HG03175 (cell line): ENCODE results near the gene GLI3.

Source experiments
- ATAC-seq: cut with Tn5 transposase; IDR thresholded peaks from one replicate; pipeline ENCODE4 v1.9.1; 2021; ENCODE audit warnings: mild to moderate bottlenecking, moderate library complexity; ENCODE audit not compliant: unreplicated experiment

The GLI3 gene

DNA sequence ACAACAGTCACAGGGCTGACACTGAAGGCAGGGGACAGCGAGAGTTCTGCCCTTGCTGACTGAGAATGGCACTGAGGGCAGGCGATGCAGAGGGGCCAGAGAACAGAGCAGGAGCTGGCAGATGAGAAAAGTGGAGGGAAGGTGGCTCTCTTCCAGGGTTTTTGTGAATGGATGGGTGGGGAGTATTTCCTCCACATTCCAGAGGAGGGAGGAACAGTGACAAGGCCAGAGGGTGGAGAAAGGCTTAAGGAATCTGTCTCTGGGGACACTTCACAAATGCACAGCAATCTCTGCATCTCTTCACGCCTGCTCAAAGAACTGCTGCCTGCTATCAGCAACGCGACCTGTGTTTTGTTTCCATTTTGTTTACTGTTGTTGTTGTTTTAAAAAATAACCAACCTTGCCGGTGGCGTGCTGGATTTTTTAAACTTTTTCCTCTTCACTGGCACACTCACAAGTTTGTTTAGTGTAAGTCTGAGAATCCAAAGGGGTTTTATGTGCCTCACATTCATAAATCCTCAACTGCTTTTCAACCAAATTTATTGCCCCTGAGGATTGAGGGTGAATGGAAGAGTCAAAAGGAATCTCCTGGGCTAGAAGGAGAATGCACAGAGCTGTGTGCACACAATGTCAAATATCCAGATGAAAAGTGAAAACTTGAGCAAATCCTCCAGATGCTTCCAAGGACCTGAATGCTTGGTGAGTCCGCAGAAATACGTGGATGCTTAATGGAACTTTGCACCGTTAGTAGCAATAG is 129.3 kb downstream of the GLI3 start:
- ATAC-seq, result no peak

DNA sequence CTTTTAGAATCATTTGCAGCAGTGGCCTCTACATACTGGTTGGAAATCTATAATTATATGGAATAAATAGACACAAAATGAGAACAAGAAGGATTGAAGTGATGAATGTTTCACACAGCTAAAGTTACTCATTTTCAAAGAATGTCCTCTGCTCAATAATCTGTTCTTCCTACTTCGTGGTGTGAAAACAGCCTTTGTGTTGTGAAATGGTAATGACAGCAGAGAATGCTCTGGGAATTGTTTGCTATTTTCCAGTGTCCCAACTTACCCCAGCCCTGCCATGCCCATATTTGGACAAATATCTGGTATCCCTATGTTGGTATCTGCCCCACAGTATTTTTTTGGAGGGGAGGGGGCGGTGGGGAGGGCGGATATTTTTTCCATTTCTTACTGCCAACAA is 130.4 kb downstream of the GLI3 start:
- no peak for ATAC-seq

DNA sequence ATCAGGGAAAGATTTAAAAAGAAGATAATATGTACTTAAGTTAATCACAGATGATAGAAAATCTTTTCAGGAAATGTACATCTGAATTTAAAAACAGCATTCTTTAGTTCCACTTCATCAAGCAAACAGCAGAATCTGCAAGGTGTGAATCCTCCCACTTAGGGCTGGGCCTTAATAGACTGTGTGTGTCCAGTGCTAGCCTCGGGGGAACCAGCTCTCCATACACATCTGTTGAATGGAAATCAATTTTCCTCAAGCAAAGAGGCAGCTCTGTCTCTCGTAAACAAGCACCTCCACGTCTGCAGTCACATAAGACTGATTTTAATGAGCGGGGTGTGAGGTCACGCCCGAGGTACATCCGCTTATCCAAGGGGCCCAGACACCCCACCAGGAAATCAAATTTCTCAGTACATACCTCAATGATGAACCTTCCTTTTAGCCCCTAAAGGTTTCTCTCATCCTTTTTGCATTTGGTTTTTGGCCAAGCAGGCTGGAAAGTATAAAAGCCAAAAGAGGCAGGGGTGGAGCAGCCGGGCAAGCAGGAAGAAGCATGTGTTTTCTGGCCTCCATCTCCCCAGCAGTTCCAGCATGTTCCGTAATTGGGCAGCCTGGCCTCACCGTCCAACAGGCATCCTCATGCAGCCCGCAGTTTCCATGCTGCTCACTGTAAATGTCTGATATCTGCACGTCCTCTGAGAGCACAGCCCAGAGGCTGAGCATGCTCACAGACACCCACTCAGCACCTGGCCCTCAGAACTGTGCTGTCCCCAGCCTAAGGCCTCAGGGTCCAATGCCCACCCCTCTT is 131.3 kb downstream of the GLI3 start:
- no peak for ATAC-seq

DNA sequence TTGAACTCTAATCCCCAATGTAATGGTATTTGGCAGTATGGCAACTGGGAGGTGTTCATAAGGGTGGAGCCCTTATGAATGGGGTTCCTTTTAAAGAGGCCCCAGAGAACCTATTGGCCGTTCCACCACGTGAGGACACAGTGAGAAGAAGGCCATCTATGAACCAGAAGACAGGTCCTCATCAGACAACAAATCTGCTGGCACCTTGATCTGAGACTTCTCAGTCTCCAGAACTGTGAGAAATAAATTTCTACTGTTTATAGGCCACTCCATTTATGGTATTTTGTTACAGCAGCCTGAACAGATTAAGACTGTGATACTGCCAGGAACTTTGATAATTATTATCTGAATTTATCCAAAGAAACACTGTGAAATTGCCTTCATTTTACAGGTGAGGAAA is 132.3 kb downstream of the GLI3 start:
- no peak for ATAC-seq

DNA sequence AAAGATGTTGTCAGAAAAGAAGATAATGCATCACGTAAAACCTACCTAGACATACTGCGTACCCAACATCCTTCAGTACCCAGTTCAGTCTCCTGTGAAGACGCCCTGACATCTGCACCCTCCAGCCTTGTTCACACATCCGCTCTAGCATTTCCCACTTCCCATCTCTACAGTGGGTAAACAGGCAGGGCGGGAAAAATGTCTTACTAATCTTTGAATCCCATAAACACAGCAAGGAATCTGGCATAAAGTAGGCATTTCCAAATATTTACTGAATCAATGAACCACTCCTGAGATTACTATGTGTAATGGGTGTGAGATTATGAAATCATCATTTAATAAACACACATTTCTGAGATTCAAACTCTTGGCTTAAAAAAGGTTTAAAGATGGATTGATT is 132.8 kb downstream of the GLI3 start:
- no peak for ATAC-seq

DNA sequence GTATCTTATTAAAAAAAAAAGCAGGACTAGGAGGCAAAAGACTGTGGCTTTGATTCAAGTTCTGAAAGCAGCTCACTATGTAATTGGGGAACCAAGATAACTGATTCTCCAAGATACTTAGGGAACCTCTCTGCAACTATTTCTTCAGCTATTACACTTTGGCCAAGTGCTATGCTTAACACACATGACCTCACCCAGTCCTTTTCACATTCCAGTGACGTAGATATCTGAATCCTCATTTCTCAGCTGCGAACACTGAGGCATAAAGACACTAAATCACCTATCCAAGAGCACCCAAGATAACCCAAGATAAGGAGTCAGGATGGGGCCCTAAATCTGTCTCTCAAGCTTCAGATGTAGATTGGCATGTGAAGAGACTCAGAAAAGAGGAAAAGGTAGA is 133.6 kb downstream of the GLI3 start:
- ATAC-seq, result no peak

DNA sequence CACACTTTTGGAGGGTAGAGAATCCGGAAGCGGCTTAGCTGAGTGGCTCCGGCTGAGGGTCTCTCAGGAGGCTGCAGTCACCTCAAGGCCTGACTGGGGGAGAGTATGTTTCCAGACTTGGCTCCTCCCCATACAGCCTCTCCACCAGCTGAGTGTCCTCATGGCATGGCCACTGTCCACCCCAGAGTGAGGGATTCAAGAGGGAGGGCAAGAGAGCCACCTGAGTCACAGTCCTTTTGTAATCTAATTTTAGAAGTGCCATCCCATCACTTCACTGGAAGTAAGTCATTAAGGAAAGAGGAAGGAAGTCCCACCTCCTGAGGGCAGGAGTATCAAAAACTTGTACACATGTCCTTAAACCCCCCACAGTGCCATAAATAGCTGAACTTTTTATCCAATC is 134.0 kb downstream of the GLI3 start:
- ATAC-seq, result no peak

DNA sequence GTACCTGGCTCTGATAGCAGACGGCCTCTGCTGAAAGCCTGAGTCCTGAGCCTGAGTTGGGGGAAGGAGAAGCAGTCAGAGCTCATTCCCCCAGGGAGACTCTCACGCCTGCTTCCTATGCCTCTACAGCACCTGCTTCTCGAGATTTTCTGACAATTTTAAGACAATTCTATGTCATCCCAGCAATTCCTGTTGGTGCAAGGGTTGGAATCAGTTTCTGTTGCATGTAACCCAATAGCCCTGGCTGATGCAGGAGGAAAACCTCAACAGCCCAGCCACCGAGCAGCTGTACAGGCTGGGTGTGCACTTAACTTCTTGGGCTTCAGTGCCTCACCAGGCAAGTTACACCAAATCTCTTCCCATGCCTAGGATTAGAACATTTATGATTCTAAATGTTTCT is 134.7 kb downstream of the GLI3 start:
- ATAC-seq, result no peak

DNA sequence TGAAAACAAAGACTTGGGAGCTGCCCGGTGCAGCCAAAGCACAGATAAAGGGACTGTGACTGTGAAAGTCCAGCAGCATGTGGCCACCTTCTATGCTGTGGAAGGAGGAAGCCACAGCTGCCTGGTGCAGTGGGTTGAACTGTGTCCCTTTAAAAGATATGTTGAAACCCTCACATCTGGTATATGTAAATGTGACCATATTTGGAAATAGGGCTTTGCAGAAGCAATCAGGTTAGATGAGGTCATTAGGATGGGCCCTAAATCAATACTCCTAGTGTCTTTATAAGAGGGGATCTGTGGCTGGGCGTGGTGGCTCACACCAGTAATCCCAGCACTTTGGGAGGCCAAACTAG is 136.9 kb downstream of the GLI3 start:
- ATAC-seq, result no peak

DNA sequence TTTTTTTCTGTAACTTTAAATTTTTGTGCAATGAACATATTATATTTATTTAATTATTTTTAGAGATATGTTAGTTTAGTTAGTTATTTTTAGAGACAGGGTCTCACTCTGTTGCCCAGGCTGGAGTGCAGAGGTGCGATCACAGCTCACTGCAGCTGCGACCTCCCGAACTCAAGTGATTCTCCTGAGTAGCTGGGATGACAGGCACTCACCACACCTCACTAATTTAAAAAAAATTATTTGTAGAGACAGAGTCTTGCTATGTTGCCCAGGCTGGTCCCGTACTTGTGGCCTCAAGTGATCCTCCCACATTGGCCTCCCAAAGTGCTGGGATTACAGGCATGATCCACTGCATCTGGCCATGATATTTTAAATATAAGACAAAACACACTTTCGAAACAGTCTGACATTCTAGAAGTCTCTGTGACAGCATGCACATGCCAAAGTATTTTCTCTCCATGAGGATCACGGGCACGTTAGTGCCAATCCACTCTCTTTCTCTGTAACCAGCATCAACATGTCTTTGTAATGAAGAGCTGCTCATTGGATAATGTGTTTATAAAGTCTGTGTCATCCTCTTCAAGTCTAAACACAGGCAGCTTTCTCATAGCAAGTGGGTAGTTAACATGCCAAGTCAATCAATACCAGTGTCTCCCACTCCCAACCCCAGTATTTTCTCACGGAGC is 137.4 kb downstream of the GLI3 start:
- no peak for ATAC-seq

DNA sequence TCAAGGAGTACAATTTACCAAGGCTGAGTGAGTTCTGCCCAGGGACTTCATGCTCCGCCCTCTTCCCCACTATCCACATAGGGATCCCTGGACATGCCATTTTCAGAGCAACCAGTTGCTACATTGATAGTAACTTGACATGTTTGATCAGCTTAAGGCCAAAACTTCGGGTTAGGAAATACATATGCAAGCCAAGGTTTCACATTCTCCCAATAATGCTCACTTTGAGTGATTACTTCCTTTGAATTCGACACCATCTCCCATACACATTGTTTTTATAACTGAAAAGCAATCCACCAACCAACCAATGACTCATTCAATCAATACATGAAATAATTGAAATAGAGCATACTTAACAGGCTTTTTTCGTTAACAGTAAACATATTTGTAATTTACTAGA is 137.9 kb downstream of the GLI3 start:
- no peak for ATAC-seq

DNA sequence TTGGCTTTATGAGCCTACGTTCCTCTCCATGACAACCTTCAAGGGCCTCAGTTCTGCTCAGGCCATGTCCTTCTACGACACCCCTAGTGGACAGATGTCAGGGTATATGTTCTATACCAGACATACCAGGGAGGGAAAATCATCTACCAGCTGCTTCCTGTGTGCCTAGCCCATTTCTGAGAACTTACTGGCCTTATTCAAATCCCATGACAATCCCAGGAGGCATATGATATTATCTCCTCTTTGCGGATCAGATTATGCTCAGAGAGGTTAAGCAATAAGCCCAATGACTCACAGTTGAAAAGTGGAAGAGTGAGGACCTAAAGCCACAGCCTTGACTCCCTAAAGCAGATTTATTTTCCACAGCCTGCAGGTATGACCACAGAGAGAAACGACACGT is 139.3 kb downstream of the GLI3 start:
- ATAC-seq, result no peak

DNA sequence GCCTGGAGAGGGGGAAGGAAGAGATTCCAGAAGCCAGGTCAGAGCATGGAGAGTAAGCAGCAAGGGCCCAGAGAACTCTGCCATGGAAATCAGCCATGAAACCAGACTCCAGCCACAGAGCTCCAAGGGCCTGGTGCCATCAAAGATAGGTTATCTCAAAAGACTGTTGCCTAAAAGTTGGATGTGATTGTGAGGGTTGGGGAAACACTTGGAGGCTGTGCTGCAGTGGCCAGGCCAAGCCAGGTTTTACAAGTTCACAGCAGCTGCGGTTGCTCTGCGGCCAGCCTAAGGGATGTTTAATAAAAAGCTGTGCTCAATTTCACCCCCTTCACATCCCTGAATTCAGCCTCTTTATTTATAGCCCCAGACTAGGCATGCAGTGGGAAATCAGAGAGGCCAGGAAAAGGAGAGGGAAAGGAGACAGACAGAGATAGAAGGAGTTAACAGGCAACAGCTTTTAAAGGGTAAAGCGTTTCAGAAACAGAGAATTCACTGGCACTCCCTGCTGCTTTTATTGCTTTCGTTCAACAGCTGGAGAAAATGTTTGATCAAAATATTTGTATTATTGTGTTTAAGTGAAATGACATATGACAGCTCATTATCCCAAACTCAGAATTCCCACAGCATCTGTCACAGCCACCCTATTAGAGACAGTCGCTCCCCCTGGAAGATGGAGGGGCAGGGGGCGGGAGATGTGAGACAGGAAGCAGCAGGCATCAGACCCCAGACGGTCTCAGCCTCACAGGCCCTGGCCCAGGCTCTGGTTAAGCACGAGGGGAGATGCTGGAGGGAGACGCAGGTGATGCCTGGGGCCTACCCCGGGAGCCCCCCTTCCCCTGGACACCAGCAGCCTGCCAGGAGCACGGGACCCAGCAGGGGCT is 140.1 kb downstream of the GLI3 start:
- no peak for ATAC-seq

DNA sequence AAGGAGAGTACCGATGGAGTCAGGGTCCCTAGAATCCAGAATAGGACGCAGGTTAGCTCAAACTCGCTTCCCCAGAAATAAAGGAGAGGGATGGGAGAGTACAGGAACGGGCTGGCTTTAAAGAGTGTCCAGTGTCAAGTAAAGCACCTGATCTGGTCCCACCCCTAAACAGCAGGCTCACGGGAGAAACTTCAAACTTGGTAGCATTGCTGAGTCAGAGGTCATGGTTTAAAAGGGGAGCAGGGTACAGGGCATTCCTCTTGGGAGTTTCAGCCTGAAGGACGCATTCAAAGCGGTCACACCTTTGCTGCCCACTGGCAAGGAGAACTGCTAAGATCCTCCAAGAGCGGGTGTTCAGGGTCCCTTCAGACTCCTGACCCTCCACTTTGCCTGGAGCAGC is 140.7 kb downstream of the GLI3 start:
- ATAC-seq, result no peak

DNA sequence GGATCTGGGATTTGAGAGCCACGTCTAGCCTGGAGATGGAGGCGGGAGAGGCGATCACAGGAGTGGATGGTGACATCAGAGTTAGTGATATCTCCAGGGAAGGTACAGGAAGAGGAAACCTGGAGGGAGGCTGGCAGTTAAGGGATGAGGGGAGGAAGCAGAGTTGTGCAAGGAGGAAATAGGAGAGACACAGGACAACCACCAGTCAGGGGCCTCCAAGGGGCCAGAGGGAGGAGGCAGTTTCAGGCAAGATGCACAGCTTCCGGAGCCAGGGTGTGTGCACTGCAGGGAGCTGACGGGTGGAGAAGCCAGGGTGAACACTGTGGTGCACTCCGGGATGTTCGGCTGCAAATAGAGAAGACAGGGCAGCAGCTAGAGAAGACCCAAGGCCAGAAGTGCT is 141.2 kb downstream of the GLI3 start:
- no peak for ATAC-seq

DNA sequence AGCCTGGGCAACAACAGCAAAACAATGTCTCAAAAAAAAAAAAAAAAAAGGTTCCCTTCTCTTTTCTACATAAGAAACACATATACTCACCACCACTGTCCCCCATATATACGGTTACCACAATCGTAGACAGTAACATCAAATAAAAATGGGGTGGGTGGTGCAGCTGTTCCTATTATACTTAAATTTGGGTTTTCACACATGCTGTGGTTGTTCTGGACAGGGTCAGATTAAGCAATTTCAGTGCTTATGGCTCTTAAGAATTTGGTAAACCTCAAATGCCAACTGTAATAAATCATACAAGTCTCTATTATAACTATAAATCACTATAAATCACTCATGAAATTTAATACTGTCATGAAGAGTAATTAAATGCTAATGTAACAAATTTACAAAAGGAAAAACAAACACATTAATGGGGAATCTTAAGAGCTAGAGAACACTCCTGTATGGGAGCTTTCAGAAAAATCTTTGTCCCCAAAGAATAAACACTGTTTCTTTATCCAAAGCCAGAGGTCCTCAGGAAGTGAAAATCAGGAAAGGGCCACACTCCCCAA is 143.6 kb downstream of the GLI3 start:
- no peak for ATAC-seq

DNA sequence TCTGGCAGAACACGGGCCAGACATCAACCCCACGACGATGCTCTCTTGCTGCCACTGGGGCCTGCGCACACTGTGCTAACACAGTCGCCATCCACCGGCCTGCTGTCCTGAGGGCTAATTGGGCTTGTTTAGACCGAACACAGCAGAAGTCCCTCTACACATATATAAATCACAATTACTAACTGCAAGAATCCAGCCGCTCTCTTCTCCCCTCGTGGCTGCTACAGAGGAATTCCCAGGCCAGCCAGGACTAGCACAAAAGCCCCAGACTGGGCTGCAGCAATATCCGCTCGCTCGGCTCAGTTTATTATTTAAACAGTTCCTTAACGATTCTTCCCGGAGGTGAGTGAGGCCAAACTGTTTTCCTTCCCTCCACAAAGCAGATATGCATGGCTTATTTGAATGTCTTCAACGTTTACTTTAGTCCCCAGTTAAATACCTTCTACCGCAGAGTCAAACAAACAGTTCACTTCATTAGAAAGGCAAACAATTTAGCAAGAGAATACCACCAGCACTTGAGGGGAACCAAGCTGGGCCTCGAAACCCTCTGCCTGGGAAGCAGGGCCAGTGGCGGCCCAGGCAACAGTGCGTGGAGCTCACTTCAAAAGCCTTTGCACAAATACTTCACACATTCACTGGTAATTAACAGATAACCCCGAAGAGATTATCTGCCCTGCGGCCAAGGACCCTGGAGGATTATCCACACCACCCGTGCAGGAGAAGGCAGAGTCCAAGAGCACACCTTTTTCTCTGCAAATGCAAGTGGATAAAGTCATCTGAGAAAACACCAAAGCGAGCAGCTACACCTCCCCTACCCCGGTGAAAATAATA is 145.3 kb downstream of the GLI3 start:
- ATAC-seq, result no peak

DNA sequence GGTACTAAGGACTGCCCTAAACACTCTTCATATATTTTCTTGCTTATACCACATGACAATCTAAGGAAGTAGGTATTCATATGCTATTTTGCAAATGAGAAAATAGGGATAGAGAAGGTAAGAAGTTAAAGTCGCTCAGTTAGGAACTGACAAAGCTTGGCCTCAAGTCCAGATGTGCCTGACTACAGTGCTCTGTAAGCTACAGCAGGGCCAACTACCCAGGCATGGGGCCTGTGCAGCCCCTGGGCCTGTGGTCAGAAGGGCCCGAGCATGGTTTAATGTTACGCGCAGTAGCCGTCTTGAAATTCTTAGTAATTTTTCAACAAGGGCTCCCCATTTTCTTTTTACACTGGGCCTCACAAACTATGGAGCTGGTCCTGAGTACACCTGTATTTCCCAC is 146.2 kb downstream of the GLI3 start:
- ATAC-seq, result no peak

DNA sequence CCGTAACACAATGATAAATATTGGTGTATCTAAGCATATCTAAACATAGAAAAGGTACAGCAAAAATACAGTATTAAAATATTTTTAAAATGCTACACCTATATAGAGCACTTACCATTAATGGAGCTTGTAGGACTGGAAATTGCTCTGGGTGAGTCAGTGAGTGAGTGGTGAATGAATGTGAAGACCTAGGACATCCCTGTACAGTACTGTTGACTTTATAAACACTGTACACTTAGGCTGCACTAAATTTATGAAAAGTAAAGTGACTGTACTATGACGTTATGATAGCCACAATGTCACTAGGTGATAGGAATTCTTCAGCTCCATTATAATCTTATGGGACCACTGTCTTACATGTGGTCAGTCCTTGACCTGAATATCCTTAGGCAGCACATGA is 147.0 kb downstream of the GLI3 start:
- ATAC-seq, result no peak

DNA sequence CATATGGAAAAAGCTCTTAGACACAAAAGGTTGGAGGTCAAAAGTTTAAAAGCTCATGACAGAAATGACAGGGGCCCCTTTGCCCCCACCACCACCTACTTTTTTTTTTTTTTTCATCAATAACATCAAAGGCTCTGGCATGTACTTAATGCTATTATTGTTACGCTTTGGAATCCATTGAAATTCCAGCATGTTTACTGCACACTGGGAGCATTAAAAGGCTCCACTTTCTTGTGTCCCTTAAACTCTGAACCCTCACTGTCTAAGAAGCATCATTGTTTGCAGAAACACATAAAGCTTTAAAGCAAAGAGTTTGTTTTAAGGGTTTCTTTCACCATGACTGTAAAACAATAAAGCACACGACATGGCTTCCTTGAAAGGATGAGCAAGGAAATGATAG is 149.4 kb downstream of the GLI3 start:
- no peak for ATAC-seq
